IPS-15b (cell line): ENCODE measurements around the gene FOXJ3.
"Not testable (repeated sequence)": the region's sequence is repeated elsewhere in the genome, so short reads cannot be mapped to it uniquely, and the experiment has no call there.

Source experiments
- H3K27me3 ChIP-seq: one replicate; pipeline ENCODE4 v1.6.1; 2013; ENCODE audit warnings: low read length; ENCODE audit not compliant: control insufficient read depth, insufficient read depth
- H3K36me3 ChIP-seq: one replicate; pipeline ENCODE4 v1.6.1; 2013; ENCODE audit warnings: low read length; ENCODE audit not compliant: control insufficient read depth, insufficient read depth
- H3K4me1 ChIP-seq: one replicate; pipeline ENCODE4 v1.6.1; 2013; ENCODE audit warnings: mild to moderate bottlenecking, low read length; ENCODE audit not compliant: control insufficient read depth, insufficient read depth
- H3K4me3 ChIP-seq: one replicate; pipeline ENCODE4 v1.5.1; 2013; ENCODE audit warnings: low read depth, low read length
- H3K9ac ChIP-seq: one replicate; pipeline ENCODE4 v1.6.1; 2013; ENCODE audit warnings: low read depth, mild to moderate bottlenecking, low read length
- H3K9me3 ChIP-seq: one replicate; pipeline ENCODE4 v1.6.1; 2013; ENCODE audit warnings: mild to moderate bottlenecking, low read length; ENCODE audit not compliant: control insufficient read depth, insufficient read depth

FOXJ3 gene

GRCh38 chr1:42223036-42223435 is 112.0 kb downstream of the FOXJ3 start:
- Histone ChIP-seq H3K4me3 (no peak overlapping the region), H3K9ac (no peak overlapping the region), H3K36me3 (no peaks in the 10 kb centered on the region)

DNA sequence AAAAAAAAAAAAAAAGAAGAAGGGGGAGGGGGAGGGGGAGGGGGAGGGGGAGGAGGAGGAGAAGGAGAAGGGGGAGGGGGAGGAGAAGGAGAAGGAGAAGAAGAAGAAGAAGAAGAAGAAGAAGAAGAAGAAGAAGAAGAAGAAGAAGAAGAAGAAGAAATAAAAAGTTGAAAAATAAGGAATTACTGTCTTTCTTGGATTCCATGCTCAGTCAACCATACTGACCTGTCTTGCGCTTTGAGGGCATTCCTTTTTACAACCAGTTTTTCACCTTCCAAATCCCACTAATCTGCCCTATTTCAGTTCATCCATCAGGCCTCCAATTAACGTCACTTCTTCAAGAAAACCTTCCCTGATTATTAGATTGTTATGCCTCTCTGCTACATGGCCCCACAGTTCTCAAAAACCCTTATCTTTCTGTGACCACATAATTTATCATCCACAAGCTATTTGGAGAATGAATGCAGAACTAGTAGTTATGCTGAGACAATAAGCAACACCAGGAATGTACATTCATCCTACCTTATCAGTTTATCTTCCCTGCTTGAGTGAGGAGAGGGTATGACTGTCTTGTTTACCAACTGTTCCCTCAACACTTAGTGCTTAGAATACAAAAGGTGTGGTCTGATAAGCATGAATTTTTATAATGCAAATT is 113.0 kb downstream of the FOXJ3 start:
- Histone ChIP-seq H3K9me3 (no peaks in the 10 kb centered on the region), H3K36me3 (no peaks in the 10 kb centered on the region), H3K27me3 (no peaks in the 10 kb centered on the region), H3K4me3 (no peak overlapping the region), H3K4me1 (peaks cover 3% of the 10 kb centered on the region), H3K9ac (no peak overlapping the region)

More at GRCh38 chr1:42223036-42223435, 112.0 kb downstream of the FOXJ3 start:
- Histone ChIP-seq H3K9me3 (no peaks in the 10 kb centered on the region), H3K27me3 (no peaks in the 10 kb centered on the region), H3K4me1 (peaks cover 3% of the 10 kb centered on the region)

DNA sequence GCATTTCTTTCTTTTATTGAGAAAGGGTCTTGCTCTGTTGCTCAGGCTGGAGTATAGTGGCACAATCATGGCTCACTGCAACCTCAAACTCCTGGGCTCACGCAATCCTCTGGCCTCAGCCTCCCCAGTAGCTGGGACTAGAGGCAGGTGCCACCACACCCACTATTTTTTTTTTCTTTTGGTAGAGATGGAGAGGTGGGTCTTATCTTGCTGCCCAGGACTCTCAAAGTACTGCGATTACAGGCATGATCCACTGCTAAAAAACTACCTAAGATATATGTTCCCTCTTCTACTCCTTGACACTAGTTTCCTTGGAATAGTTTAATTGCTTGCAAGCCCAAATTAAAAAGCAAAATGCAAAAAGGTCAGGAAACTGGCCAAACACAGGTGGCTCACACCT is 113.6 kb downstream of the FOXJ3 start:
- H3K4me3 ChIP-seq, result no peak overlapping the region
- H3K9ac ChIP-seq, result no peak overlapping the region
- H3K27me3 ChIP-seq, result no peaks in the 10 kb centered on the region

DNA sequence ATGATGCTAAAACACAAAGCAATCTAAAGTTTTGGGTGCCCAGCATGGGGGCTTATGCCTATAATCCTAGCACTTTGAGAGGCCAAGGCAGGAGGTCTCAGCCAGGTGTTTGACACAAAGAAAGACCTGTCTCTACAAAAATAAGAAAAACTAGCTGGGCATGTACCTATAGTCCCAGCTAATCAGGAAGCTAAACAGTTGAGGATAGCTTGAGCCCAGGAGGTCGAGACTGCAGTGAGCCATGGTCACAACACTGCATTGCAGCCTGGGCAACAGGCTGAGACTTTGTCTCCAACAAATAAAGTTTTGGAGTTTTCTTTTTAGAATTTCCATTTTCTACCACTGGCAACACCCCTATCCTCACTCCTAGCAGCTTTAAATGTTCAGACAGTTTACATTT is 115.4 kb downstream of the FOXJ3 start:
- H3K9me3 ChIP-seq, result no peaks in the 10 kb centered on the region
- H3K4me1 ChIP-seq, result peaks cover 3% of the 10 kb centered on the region
- H3K4me3 ChIP-seq, result no peak overlapping the region
- H3K9ac ChIP-seq, result no peak overlapping the region
- H3K27me3 ChIP-seq, result no peaks in the 10 kb centered on the region
- H3K36me3 ChIP-seq, result no peaks in the 10 kb centered on the region

More for the DNA sequence above, 113.6 kb downstream of the FOXJ3 start:
- H3K4me1 ChIP-seq, result peaks cover 3% of the 10 kb centered on the region
- no peaks in the 10 kb centered on the region for H3K36me3 ChIP-seq
- H3K9me3 ChIP-seq, result no peaks in the 10 kb centered on the region

DNA sequence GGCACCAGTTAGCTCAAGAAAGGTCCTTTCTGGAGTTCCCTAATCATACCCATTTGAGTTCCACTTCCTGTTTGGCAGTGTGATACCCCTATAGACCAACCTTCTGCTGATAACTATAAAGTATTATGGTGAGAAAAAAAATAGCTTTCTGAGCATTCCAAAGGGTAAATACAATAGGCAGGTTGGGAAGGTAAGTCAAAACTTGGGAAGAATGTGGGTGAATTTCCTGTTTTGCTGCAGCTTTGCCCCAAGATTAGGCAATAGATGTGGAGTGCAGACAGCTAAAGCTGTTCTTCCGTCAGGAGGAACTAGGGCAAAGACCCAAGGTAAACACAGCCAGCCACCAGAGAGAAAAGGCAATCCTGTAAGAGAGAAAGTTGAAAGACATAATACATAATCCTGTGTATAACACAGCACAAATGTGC is 120.6 kb downstream of the FOXJ3 start:
- H3K9ac ChIP-seq, result no peak overlapping the region
- no peak overlapping the region for H3K4me3 ChIP-seq
- H3K4me1 ChIP-seq, result peaks cover 6% of the 10 kb centered on the region

DNA sequence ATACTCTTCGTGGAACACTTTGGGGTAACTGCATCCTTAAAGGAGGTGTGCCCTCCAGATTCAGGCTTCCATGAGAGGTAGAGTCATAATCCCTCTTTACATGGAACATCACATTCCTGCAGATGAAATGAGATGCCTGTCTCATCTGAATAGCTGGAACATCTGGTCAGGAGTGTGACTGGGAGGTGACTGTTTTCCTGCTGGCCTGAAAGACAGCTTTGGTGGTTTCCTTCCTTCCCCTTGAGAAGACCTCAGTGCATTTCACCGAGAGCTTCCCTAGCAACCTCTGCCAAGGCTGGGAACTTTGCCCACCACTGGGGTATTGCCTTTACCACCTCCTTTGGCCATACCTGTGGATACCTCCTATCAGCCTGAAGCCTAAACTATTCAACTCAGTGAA is 123.8 kb downstream of the FOXJ3 start:
- peaks cover 6% of the 10 kb centered on the region for H3K4me1 ChIP-seq
- no peak overlapping the region for H3K4me3 ChIP-seq
- H3K9ac ChIP-seq, result no peak overlapping the region
- H3K36me3 ChIP-seq, result no peaks in the 10 kb centered on the region
- no peaks in the 10 kb centered on the region for H3K27me3 ChIP-seq
- no peaks in the 10 kb centered on the region for H3K9me3 ChIP-seq

More for the DNA sequence above, 120.6 kb downstream of the FOXJ3 start:
- Histone ChIP-seq H3K36me3 (no peaks in the 10 kb centered on the region), H3K27me3 (no peaks in the 10 kb centered on the region), H3K9me3 (no peaks in the 10 kb centered on the region)

DNA sequence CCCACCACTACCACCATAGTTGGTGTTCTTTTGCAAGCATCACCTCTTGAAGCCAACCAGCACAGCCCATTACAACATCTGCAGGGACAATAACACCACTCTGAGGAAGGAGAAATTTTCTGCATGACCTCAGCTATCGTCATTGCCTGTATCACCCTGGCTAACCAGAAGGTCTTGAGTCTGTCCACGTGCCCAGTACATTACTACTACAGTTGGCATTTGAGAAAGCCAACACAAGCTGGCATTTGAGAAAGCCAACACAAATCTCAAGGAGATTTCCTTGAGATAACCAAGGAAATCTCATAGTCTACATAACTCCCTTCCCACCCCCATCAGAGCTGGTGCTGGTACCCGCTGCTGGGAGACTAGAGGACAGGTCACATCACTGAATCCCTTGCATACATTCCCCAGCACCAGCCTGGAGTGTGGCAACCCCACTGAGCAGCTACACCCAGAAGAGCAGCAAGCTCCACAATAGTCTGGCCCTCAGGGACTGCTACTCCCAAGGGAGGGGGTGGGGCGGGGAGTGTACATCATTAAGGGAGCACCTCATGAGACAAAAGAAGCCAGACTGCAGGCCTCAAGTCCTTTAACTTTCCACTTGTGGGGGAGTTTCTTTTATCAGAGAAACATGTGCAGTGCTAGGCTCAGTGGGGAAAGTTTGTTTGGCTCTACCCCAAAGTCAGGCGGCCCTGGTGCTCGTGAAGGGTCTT is 124.5 kb downstream of the FOXJ3 start:
- peaks cover 6% of the 10 kb centered on the region for H3K4me1 ChIP-seq
- H3K27me3 ChIP-seq, result no peaks in the 10 kb centered on the region
- no peaks in the 10 kb centered on the region for H3K9me3 ChIP-seq
- no peak overlapping the region for H3K4me3 ChIP-seq
- H3K36me3 ChIP-seq, result no peaks in the 10 kb centered on the region
- no peak overlapping the region for H3K9ac ChIP-seq

DNA sequence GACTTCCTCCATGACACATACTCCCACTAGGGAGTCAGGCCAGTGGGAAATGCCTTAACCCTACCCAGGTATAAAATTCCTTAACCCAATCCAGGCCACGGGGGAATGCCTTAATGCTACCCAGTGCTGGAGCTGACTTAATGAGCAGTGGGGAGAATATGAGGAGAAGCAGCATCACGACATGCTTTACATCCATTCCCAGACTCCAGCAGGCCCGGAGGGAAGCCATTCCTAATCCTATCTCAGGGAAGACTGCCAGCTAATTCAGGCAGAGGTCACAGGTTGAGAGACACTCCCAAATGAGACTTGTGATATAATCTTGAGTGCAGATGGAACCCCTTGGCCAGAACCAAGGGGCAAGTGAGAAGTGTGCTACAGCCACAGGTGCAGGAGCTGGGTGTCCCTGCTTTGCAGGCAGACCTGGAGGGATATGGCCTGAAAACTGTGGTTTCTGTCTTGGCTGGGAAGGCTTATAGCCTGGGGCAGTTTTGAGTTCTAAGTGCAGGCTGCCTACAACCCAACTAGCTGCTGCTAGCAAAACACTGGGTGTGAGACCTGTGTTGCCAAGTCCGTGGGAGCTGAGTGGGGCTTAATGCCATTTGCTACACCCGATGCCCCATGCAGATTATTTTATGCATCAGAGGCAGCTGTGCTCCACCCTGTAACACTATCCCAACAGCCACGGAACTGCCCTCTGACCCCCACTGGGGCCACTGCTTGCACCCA is 125.3 kb downstream of the FOXJ3 start:
- H3K4me1 ChIP-seq, result peaks cover 6% of the 10 kb centered on the region
- no peak overlapping the region for H3K9ac ChIP-seq
- no peaks in the 10 kb centered on the region for H3K9me3 ChIP-seq
- H3K4me3 ChIP-seq, result no peak overlapping the region
- no peaks in the 10 kb centered on the region for H3K36me3 ChIP-seq
- no peaks in the 10 kb centered on the region for H3K27me3 ChIP-seq

- not testable (repeated sequence) for H3K4me1 ChIP-seq, H3K36me3 ChIP-seq, H3K27me3 ChIP-seq, H3K9ac ChIP-seq, H3K4me3 ChIP-seq, H3K9me3 ChIP-seq
Observed at GRCh38 chr1:42206930-42207329, 128.1 kb downstream of the FOXJ3 start.

DNA sequence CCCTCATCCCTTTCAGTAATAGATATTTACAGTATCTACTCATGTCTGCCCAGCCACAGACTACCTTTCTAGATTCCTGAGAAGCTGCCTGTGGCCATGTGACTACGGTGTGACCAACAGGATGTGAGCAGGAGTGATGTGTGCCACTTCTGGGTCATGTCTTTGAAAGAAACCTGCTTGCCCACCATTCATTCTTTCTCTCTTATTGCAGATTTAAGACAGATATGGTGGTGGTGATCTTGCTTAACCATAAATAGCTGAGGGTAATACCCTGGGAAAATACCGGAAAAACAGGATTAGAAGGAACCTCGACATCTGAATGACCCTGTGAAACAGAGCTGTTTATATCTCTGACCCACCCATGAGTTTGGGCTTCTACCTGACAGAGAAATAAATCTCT is 128.9 kb downstream of the FOXJ3 start:
- no peaks in the 10 kb centered on the region for H3K9me3 ChIP-seq
- no peak overlapping the region for H3K9ac ChIP-seq
- H3K4me1 ChIP-seq, result no peaks in the 10 kb centered on the region
- H3K4me3 ChIP-seq, result no peak overlapping the region
- no peaks in the 10 kb centered on the region for H3K36me3 ChIP-seq
- no peaks in the 10 kb centered on the region for H3K27me3 ChIP-seq

GRCh38 chr1:42201986-42202385 is 133.0 kb downstream of the FOXJ3 start:
- H3K27me3 ChIP-seq, result no peaks in the 10 kb centered on the region
- peaks cover 3% of the 10 kb centered on the region for H3K36me3 ChIP-seq
- H3K4me1 ChIP-seq, result no peaks in the 10 kb centered on the region
- no peaks in the 10 kb centered on the region for H3K9me3 ChIP-seq
- no peak overlapping the region for H3K9ac ChIP-seq
- no peak overlapping the region for H3K4me3 ChIP-seq

GRCh38 chr1:42198251-42198650 is 136.8 kb downstream of the FOXJ3 start:
- Histone ChIP-seq H3K9ac (no peak overlapping the region), H3K36me3 (peaks cover 3% of the 10 kb centered on the region), H3K9me3 (no peaks in the 10 kb centered on the region), H3K27me3 (no peaks in the 10 kb centered on the region), H3K4me3 (no peak overlapping the region), H3K4me1 (no peaks in the 10 kb centered on the region)
